HG03095 (cell line): ENCODE data around the gene EIF4EBP3.

Experiments used
- ATAC-seq: cut with Tn5 transposase; IDR thresholded peaks from one replicate; pipeline ENCODE4 v1.9.1; 2021; ENCODE audit warnings: moderate library complexity; ENCODE audit not compliant: unreplicated experiment

Gene EIF4EBP3

DNA sequence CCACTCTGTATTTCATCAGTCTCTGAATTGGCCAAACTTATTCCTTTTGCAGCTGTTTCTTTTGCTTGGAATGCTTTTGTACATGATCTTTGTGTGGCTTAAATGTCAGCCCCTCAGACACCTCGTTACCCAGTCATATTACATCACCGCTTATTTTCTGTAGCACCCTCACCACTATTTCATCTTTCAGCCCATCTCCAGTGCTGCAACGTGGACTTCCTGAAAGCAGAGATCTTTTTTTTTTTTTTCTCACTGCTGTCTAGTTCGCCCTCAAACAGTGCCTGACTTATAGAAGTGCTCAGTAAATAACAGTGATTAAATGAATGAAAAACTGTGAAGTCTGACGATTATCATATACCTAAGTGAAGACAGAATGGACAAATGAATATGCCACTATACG, 9.0 kb downstream of the EIF4EBP3 start:
- no peak for ATAC-seq

GRCh38 chr5:140557136-140557805, 9.8 kb downstream of the EIF4EBP3 start, which contains the start of gene SRA1:
SRA1 (minus strand) TSS chr5:140557473; CDS start chr5:140557452, 21 bp downstream.
- peak; percentile 94 for ATAC-seq

DNA sequence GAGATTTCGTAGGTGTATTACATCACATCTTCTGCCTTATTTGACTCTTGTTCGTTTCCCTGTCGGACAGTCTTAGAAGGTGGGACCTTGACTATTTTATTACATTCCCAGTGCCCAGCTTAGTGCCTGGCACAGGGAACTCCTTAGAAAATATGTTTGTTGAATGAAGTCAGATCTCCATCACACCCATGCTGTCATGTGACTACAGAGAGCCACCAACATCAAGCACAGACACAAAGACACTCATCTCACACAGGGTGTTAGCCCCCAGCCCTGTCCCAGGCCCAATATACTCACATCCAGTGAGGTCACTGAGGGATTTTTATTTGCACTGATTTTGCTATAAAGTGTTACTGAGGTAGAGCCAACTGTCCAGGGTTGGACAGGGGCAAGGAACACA, 10.5 kb downstream of the EIF4EBP3 start:
- no peak for ATAC-seq

DNA sequence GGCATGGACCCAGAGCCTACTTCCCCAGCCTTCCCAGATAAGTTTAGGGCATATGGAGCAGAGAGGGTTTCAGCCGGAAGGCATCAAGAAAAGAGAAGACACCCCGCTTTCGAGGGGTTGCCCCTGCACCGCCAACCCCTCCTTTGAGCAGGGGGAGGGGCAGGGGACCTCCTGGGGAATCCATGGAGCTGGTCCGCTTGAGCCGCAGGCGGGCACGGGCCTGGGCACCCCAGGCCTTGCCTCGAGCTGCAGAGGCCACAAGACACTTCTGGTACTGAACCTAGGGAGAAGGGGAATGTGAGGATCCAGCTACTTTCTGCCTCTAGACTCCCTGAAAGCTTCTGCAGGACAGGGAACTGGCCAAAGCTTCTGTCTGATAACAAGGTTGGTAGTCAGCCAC, 11.1 kb downstream of the EIF4EBP3 start:
- no peak for ATAC-seq

- ATAC-seq: no peak
Observed at GRCh38 chr5:140560227-140560626, 12.8 kb downstream of the EIF4EBP3 start.

- ATAC-seq: no peak
Observed at GRCh38 chr5:140561753-140562523, 14.5 kb downstream of the EIF4EBP3 start.

GRCh38 chr5:140563596-140563995, 16.1 kb downstream of the EIF4EBP3 start:
- no peak for ATAC-seq

GRCh38 chr5:140564196-140565023, 16.9 kb downstream of the EIF4EBP3 start, which contains the start of the genes APBB3 and SLC35A4:
APBB3 (minus strand) TSS chr5:140564598; CDS start chr5:140564245, 353 bp downstream.
SLC35A4 (plus strand) TSS chr5:140564828; CDS start chr5:140567170, 2,342 bp downstream.
- peak; percentile 84 for ATAC-seq

DNA sequence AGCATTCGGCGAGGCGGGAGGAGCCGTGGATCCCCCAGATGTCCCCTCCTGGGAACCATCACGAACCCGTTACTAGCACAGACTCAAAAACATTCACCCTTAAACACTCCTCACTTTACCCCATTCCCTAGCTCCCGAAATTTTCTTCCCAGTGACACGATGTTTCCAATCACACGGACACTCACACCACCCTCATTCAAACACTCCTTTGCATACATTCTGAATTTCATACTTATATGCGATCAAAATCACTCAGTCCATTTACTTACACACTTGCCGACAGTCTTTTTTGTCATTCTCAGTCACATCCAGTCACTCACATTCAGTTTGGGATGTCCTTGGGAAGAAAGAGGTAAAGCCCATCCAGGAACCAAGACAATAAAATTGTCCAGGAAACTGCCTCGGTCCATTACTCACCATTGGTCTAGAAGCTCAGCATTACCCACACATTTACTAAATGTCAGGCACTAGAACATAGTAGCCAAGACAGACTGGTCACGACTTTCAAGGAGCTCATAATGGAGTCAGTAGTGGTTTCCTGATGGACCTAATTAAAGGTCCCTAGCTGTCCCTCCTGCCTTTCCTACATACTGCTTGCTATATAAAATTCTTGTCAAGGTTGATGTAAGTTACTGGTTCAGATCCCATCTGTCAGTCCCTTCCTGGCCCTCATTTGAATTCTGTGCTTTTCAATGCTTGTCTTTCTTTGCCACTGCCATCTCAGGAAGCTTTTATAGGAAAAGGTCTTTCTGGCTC, 17.7 kb downstream of the EIF4EBP3 start:
- ATAC-seq: peak; percentile 0

DNA sequence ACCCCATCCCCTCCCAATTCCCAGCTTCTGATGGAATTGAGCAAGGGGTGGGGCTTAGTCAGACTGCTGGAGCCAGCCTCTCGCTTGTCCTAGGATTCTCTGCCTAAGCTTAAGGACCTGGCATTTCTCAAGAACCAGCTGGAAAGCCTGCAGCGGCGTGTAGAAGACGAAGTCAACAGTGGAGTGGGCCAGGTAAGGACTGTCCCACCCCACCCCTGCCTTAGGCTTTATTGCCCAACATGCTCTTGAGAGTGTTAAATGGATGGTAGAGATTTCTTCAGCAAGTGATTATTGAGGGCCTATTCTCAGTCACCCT, 18.3 kb downstream of the EIF4EBP3 start:
- no peak for ATAC-seq

GRCh38 chr5:140566665-140567064, 19.2 kb downstream of the EIF4EBP3 start:
- no peak for ATAC-seq

DNA sequence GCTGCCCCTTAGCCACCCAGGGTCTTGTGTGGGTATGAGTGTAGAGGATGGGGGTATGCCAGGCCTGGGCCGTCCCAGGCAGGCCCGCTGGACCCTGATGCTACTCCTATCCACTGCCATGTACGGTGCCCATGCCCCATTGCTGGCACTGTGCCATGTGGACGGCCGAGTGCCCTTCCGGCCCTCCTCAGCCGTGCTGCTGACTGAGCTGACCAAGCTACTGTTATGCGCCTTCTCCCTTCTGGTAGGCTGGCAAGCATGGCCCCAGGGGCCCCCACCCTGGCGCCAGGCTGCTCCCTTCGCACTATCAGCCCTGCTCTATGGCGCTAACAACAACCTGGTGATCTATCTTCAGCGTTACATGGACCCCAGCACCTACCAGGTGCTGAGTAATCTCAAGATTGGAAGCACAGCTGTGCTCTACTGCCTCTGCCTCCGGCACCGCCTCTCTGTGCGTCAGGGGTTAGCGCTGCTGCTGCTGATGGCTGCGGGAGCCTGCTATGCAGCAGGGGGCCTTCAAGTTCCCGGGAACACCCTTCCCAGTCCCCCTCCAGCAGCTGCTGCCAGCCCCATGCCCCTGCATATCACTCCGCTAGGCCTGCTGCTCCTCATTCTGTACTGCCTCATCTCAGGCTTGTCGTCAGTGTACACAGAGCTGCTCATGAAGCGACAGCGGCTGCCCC, 19.8 kb downstream of the EIF4EBP3 start:
- ATAC-seq: no peak

GRCh38 chr5:140567871-140568270, 20.4 kb downstream of the EIF4EBP3 start:
- no peak for ATAC-seq

DNA sequence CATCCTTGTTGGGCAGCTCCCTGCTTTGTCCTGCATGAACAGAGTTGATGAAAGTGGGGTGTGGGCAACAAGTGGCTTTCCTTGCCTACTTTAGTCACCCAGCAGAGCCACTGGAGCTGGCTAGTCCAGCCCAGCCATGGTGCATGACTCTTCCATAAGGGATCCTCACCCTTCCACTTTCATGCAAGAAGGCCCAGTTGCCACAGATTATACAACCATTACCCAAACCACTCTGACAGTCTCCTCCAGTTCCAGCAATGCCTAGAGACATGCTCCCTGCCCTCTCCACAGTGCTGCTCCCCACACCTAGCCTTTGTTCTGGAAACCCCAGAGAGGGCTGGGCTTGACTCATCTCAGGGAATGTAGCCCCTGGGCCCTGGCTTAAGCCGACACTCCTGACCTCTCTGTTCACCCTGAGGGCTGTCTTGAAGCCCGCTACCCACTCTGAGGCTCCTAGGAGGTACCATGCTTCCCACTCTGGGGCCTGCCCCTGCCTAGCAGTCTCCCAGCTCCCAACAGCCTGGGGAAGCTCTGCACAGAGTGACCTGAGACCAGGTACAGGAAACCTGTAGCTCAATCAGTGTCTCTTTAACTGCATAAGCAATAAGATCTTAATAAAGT, 21.1 kb downstream of the EIF4EBP3 start:
- ATAC-seq: no peak

DNA sequence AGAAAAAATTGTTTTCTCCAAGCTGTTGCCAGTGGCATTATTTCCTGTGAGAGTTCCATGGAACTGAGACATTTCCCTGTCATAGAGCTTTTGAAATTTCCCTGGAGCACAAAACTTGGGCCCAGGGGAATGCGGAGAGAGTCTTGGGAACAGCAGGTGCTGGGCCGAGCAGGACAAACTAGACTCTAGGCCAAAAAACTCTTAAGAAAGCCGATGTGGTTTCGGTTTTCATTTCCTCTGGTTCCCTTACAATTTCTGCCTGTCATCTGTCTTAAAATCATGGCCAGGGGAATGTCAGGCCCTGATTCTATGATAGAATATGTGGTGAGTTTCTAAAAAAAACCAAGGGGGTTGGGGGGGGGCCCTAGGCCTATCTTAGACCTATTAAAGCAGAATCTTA, 21.7 kb downstream of the EIF4EBP3 start:
- no peak for ATAC-seq

GRCh38 chr5:140570058-140570457, 22.6 kb downstream of the EIF4EBP3 start:
- ATAC-seq: no peak

GRCh38 chr5:140570488-140570887, 23.0 kb downstream of the EIF4EBP3 start:
- ATAC-seq: no peak

DNA sequence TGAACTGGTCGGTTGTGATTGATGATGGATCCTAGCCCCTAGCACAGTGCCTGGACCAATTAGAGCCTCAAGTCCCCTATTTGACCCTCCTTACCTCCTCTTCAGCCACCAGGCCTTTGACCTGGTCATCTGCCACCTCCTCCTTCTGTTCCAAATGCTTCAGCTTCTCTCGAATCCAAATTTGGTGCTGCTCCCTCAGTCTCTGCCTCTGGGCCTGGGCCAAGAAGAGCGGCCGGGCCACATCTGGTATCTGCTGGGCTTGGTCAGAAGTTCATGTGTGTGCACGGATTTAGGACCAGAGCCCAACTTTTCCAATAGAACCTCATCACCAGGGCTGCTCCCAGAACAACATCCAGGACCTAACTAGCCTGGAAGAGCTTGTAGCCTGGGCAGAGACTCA, 23.6 kb downstream of the EIF4EBP3 start:
- no peak for ATAC-seq

GRCh38 chr5:140573683-140574082, 26.2 kb downstream of the EIF4EBP3 start:
- ATAC-seq: no peak

GRCh38 chr5:140574165-140574564, 26.7 kb downstream of the EIF4EBP3 start:
- no peak for ATAC-seq
